HCT116 (cell line): Measurements from ENCODE around the gene ZC3H15. TPM values are rescaled to one million over a fixed set of nuclear protein-coding genes. Genes with fewer than 3 reads are reported as not detected.

Source experiments
- ATAC-seq: fragments of 200-7000 bp; cut with Tn5 transposase; 2 replicates; pipeline ENCODE4 v1.9.1; 2020; ENCODE audit warnings: mild to moderate bottlenecking, moderate library complexity
- BruUV-seq: library from RNA; stranded (reverse); fragments of 400-500 nt; replicated peaks from 2 replicates; lab custom pipeline; 2021; lab: Mats Ljungman, UMichigan
- CTCF ChIA-PET: fragments of 300-600 bp; sonication (Branson Sonifier 250); formaldehyde crosslinking; loops from one replicate; lab custom pipeline; 2021; ENCODE audit warnings: antibody characterized with exemption; lab: Charles Lee
- POLR2A ChIA-PET: fragments of 300-600, 350-600 bp; sonication (Branson Sonifier 250); formaldehyde crosslinking; loops from one replicate; lab custom pipeline; 2021; ENCODE audit warnings: antibody characterized with exemption; lab: Charles Lee
- RAD21 ChIA-PET, 2 experiments: fragments of 300-600 bp; sonication (Branson Sonifier 250); formaldehyde crosslinking; loops; one replicate each; lab custom pipeline; 2023; ENCODE audit warnings: low total read pairs in 2 of 2; ENCODE audit not compliant: uncharacterized antibody in 2 of 2, unreplicated experiment in 2 of 2, low non-redundant PET in 1 of 2; lab: Charles Lee
- DNase-seq: peaks from one replicate; pipeline ENCODE4 v3.0.0-alpha.2; 2010; ENCODE audit warnings: low read depth, low spot score
- H2AFZ ChIP-seq: fragments of 200-600 bp; shearing (Covaris generic), sonication (generic); 2 replicates; pipeline ENCODE4 v1.6.1; 2017; ENCODE audit warnings: low read depth, mixed run types, mixed read lengths, antibody characterized with exemption, low read length; ENCODE audit not compliant: poor library complexity, severe bottlenecking
- H3K27ac ChIP-seq: 2 replicates; pipeline ENCODE4 v1.5.1; 2012; ENCODE audit warnings: low read depth, low read length
- H3K27me3 ChIP-seq: fragments of 200-600 bp; sonication (generic); 2 replicates; pipeline ENCODE4 v1.6.1; 2016; ENCODE audit warnings: mixed run types, low read length, mixed read lengths; ENCODE audit not compliant: insufficient read depth
- H3K36me3 ChIP-seq, 2 experiments: fragments of 200-500 bp in 1 of 2; fragments of 200-600 bp in 1 of 2; sonication (Bioruptor generic) in 1 of 2; sonication (generic) in 1 of 2; 2 replicates each; pipeline versions ENCODE4 v1.5.1 to v1.6.1; 2014 to 2016; ENCODE audit warnings: low read length in 2 of 2, inconsistent platforms in 1 of 2, mixed read lengths in 1 of 2, mixed run types in 1 of 2; ENCODE audit not compliant: insufficient read depth in 2 of 2, control insufficient read depth in 1 of 2
- H3K4me1 ChIP-seq, 2 experiments: fragments of 200-600 bp in 1 of 2; sonication (generic) in 1 of 2; 2 replicates each; pipeline versions ENCODE4 v1.5.1 to v1.6.1; 2012 to 2017; ENCODE audit warnings: low read length in 2 of 2, inconsistent platforms in 1 of 2, mild to moderate bottlenecking in 1 of 2, mixed read lengths in 1 of 2, mixed run types in 1 of 2, moderate library complexity in 1 of 2; ENCODE audit not compliant: insufficient read depth in 2 of 2, control insufficient read depth in 1 of 2
- H3K4me2 ChIP-seq: fragments of 200-600 bp; sonication (generic); 2 replicates; pipeline ENCODE4 v1.6.1; 2017; ENCODE audit warnings: mixed run types, low read length, mixed read lengths
- H3K4me3 ChIP-seq, 2 experiments: fragments of 200-600 bp in 1 of 2; sonication (generic) in 1 of 2; replicated peaks in 1 of 2; 2 replicates each; pipeline ENCODE4 v1.5.1; 2011 to 2016; ENCODE audit warnings: low read length in 2 of 2, control low read depth in 1 of 2, low read depth in 1 of 2, mild to moderate bottlenecking in 1 of 2, mixed read lengths in 1 of 2, mixed run types in 1 of 2
- H3K79me2 ChIP-seq: fragments of 200-600 bp; sonication (generic); 2 replicates; pipeline ENCODE4 v1.6.1; 2017; ENCODE audit warnings: mild to moderate bottlenecking, mixed run types, low read length, moderate library complexity, mixed read lengths; ENCODE audit not compliant: insufficient read depth
- H3K9ac ChIP-seq: fragments of 200-600 bp; sonication (generic); 2 replicates; pipeline ENCODE4 v1.6.1; 2016; ENCODE audit warnings: low read length, mixed read lengths
- H3K9me2 ChIP-seq: fragments of 200-600 bp; sonication (generic), shearing (Covaris generic); 2 replicates; pipeline ENCODE4 v1.6.1; 2017; ENCODE audit warnings: mixed run types, mild to moderate bottlenecking, moderate library complexity; ENCODE audit not compliant: insufficient read depth
- H3K9me3 ChIP-seq, 2 experiments: fragments of 200-500 bp in 1 of 2; fragments of 200-600 bp in 1 of 2; sonication (Bioruptor generic) in 1 of 2; sonication (generic) in 1 of 2; 2 replicates each; pipeline ENCODE4 v1.6.1; 2014 to 2017; ENCODE audit warnings: low read length in 2 of 2, mixed read lengths in 2 of 2, inconsistent platforms in 1 of 2, low read depth in 1 of 2, mild to moderate bottlenecking in 1 of 2, mixed run types in 1 of 2, moderate library complexity in 1 of 2; ENCODE audit not compliant: control insufficient read depth in 1 of 2, insufficient read depth in 1 of 2
- H4K20me1 ChIP-seq: fragments of 200-600 bp; sonication (generic), shearing (Covaris generic); 2 replicates; pipeline ENCODE4 v1.6.1; 2017; ENCODE audit warnings: mixed run types, mild to moderate bottlenecking, moderate library complexity; ENCODE audit not compliant: insufficient read depth
- CEBPB ChIP-seq: IDR thresholded peaks from 2 replicates; pipeline ENCODE4 v1.6.1; 2012; ENCODE audit warnings: low read depth
- EGR1 ChIP-seq: IDR thresholded peaks from 2 replicates; pipeline ENCODE4 v1.6.1; 2012; ENCODE audit warnings: low read depth
- ELF1 ChIP-seq: IDR thresholded peaks from 2 replicates; pipeline ENCODE4 v1.6.1; 2012; ENCODE audit warnings: low read depth, borderline replicate concordance
- FOSL1 ChIP-seq: IDR thresholded peaks from 2 replicates; pipeline ENCODE4 v1.6.1; 2012; ENCODE audit warnings: low read depth
- MAX ChIP-seq: IDR thresholded peaks from 2 replicates; pipeline ENCODE4 v1.6.1; 2012
- POLR2AphosphoS5 ChIP-seq: IDR thresholded peaks from 2 replicates; pipeline ENCODE4 v1.6.1; 2011; ENCODE audit warnings: mild to moderate bottlenecking, low read depth, low read length, moderate library complexity
- RAD21 ChIP-seq: IDR thresholded peaks from 2 replicates; pipeline ENCODE4 v1.6.1; 2012; ENCODE audit warnings: low read depth, mild to moderate bottlenecking
- SIN3A ChIP-seq: IDR thresholded peaks from 2 replicates; pipeline ENCODE4 v1.6.1; 2012; ENCODE audit warnings: low read depth
- SP1 ChIP-seq: IDR thresholded peaks from 2 replicates; pipeline ENCODE4 v1.6.1; 2012; ENCODE audit warnings: low read depth
- SRF ChIP-seq: IDR thresholded peaks from 2 replicates; pipeline ENCODE4 v1.6.1; 2012; ENCODE audit warnings: low read depth
- intact Hi-C: fragments of 100-400 bp; cut with micrococcal nuclease; formaldehyde crosslinking; loops from 2 replicates; pipeline ENCODE4 v1.10.0; 2022
- total RNA-seq: library from RNA; stranded (reverse); gene quantifications from one replicate; pipeline ENCODE4 v1.2.1, GENCODE V29; 2021; ENCODE audit not compliant: unreplicated experiment
- TF ChIP-seq, protein P1 (sequence below): IDR thresholded peaks from 2 replicates; pipeline ENCODE4 v1.6.1; 2011; ENCODE audit warnings: mild to moderate bottlenecking, low read length, moderate library complexity; ENCODE audit not compliant: insufficient replicate concordance; ENCODE audit errors: extremely low read depth
- TF ChIP-seq, protein P2 (sequence below), 3 experiments: fragments of 200-600 bp in 1 of 3; sonication (generic) in 1 of 3; IDR thresholded peaks in 2 of 3; conservative IDR thresholded peaks in 1 of 3; 2 replicates each; pipeline ENCODE4 v1.5.1; 2012 to 2017; ENCODE audit warnings: low read depth in 2 of 3, low read length in 2 of 3, antibody characterized with exemption in 1 of 3, borderline replicate concordance in 1 of 3, control low read depth in 1 of 3, mild to moderate bottlenecking in 1 of 3, mixed read lengths in 1 of 3, mixed run types in 1 of 3, moderate library complexity in 1 of 3; ENCODE audit not compliant: insufficient read depth in 1 of 3

Gene ZC3H15
- total RNA-seq, 1 experiment from 2014 or later: 75.2 TPM

DNA sequence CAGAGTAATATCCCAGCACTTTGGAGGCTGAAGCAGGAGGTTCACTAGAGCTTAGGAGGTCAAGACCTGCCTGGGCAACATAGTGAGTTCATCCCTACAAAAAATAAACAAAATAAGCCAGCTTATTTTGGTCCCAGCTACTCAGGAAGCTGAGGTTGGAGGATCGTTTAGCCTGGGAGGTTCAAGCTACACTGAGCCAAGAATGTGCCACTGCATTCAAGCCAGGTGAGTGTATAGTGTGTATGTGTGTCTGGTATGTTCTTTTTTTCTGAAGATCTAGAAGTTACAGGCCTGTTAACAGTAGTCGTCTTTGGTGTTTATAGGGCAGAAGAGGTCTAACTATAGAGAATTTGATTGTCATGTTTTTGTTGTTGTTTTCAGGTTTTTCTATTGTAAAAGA lies 40.2 kb downstream of the ZC3H15 start (continued):
- TF ChIP-seq POLR2AphosphoS5 (no peak), SIN3A (no peak), EGR1 (no peak)

DNA sequence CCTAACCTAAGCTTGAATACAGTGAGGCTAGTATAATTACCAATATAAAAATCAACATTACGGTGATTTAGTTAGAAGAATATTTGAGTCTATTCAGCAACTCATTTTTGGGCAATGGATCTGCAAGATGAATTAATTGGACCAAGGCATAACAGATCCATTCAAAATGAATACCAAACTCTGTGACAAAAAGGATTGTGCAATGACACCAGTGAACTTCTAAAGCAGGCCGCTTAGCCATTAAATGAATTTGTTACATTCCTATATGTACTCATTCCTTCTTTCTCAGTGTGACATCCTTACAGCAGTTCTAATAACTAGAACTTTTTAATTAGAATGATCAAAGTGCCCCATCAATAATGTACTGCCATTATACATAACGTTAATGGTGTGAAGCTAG lies 44.3 kb downstream of the ZC3H15 start:
- no TSS peak for BruUV-seq
- H2AFZ ChIP-seq: no peak overlapping the region
- ChIA-PET CTCF (no interaction called here), POLR2A (no interaction called here), RAD21 (no interaction called here)
- H3K4me2 ChIP-seq: no peak overlapping the region
- H3K27me3 ChIP-seq: no peaks in the 10 kb centered on the region
- H3K36me3 ChIP-seq: no peaks in the 10 kb centered on the region
- ATAC-seq: no peak
- DNase-seq: no peak
- no peaks in the 10 kb centered on the region for H3K9me3 ChIP-seq
- H3K9me2 ChIP-seq: no peaks in the 10 kb centered on the region
- H4K20me1 ChIP-seq: no peaks in the 10 kb centered on the region
- no peak for TF ChIP-seq EGR1
- no peak for TF ChIP-seq SRF
- H3K4me3 ChIP-seq: no peak overlapping the region
- no peak overlapping the region for H3K9ac ChIP-seq
- H3K27ac ChIP-seq: no peak overlapping the region
- no peaks in the 10 kb centered on the region for H3K79me2 ChIP-seq
- no peaks in the 10 kb centered on the region for H3K4me1 ChIP-seq
- intact Hi-C loops: no loop called here

- no peaks in the 10 kb centered on the region for H3K79me2 ChIP-seq
- no TSS peak for BruUV-seq
- DNase-seq: no peak
- H3K27ac ChIP-seq: no peak overlapping the region
- H3K4me2 ChIP-seq: no peak overlapping the region
- no peak for ATAC-seq
- H3K9ac ChIP-seq: no peak overlapping the region
- intact Hi-C loops: no loop called here
- CTCF ChIA-PET: no interaction called here
- H3K27me3 ChIP-seq: no peaks in the 10 kb centered on the region
- POLR2A ChIA-PET: no interaction called here
- H3K4me3 ChIP-seq: no peak overlapping the region
- no peaks in the 10 kb centered on the region for H3K9me2 ChIP-seq
- no peaks in the 10 kb centered on the region for H3K4me1 ChIP-seq
- no peaks in the 10 kb centered on the region for H3K36me3 ChIP-seq
- H2AFZ ChIP-seq: no peak overlapping the region
- no peaks in the 10 kb centered on the region for H3K9me3 ChIP-seq
- H4K20me1 ChIP-seq: no peaks in the 10 kb centered on the region
- RAD21 ChIA-PET: no interaction called here
- TF ChIP-seq SP1 (no peak), ELF1 (no peak), FOSL1 (no peak), RAD21 (no peak), SRF (no peak), CEBPB (no peak), EGR1 (no peak), MAX (no peak)
- TF ChIP-seq, protein P1, sequence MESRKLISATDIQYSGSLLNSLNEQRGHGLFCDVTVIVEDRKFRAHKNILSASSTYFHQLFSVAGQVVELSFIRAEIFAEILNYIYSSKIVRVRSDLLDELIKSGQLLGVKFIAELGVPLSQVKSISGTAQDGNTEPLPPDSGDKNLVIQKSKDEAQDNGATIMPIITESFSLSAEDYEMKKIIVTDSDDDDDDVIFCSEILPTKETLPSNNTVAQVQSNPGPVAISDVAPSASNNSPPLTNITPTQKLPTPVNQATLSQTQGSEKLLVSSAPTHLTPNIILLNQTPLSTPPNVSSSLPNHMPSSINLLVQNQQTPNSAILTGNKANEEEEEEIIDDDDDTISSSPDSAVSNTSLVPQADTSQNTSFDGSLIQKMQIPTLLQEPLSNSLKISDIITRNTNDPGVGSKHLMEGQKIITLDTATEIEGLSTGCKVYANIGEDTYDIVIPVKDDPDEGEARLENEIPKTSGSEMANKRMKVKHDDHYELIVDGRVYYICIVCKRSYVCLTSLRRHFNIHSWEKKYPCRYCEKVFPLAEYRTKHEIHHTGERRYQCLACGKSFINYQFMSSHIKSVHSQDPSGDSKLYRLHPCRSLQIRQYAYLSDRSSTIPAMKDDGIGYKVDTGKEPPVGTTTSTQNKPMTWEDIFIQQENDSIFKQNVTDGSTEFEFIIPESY: no peak
- TF ChIP-seq, protein P2, sequence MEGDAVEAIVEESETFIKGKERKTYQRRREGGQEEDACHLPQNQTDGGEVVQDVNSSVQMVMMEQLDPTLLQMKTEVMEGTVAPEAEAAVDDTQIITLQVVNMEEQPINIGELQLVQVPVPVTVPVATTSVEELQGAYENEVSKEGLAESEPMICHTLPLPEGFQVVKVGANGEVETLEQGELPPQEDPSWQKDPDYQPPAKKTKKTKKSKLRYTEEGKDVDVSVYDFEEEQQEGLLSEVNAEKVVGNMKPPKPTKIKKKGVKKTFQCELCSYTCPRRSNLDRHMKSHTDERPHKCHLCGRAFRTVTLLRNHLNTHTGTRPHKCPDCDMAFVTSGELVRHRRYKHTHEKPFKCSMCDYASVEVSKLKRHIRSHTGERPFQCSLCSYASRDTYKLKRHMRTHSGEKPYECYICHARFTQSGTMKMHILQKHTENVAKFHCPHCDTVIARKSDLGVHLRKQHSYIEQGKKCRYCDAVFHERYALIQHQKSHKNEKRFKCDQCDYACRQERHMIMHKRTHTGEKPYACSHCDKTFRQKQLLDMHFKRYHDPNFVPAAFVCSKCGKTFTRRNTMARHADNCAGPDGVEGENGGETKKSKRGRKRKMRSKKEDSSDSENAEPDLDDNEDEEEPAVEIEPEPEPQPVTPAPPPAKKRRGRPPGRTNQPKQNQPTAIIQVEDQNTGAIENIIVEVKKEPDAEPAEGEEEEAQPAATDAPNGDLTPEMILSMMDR (IDR thresholded peaks at IDR 0.05 in 2 of 3, conservative IDR thresholded peaks at IDR 0.05 in 1 of 3; ENCODE audit: borderline replicate concordance in 1 of 3, insufficient read depth in 1 of 3, low read depth in 2 of 3, low read length in 2 of 3): no peak
Measured at GRCh38 chr2:186531257-186531775, 45.3 kb downstream of the ZC3H15 start.
